Glutamatergic neuron (in vitro differentiated cells): ENCODE data around the gene HRH3. TPM values are rescaled to one million over a fixed set of nuclear protein-coding genes. Genes with fewer than 3 reads are reported as not detected.

ENCODE experiments used
- DNase-seq: peaks from one replicate; pipeline ENCODE4 v3.0.0; 2022
- H3K27ac Mint-ChIP-seq: one replicate; pipeline ENCODE4 v1.8.0; 2020; ENCODE audit warnings: mild to moderate bottlenecking, mixed read lengths, inconsistent platforms; ENCODE audit not compliant: unreplicated experiment
- H3K27me3 Mint-ChIP-seq: one replicate; pipeline ENCODE4 v1.8.0; 2020; ENCODE audit warnings: mild to moderate bottlenecking, moderate library complexity, mixed read lengths, inconsistent platforms; ENCODE audit not compliant: unreplicated experiment
- H3K36me3 Mint-ChIP-seq: one replicate; pipeline ENCODE4 v1.8.0; 2020; ENCODE audit warnings: mild to moderate bottlenecking, mixed read lengths, inconsistent platforms; ENCODE audit not compliant: unreplicated experiment
- H3K4me1 Mint-ChIP-seq: one replicate; pipeline ENCODE4 v1.8.0; 2020; ENCODE audit warnings: mild to moderate bottlenecking, low read depth, mixed read lengths, inconsistent platforms; ENCODE audit not compliant: unreplicated experiment
- H3K4me3 Mint-ChIP-seq: one replicate; pipeline ENCODE4 v1.8.0; 2020; ENCODE audit warnings: mild to moderate bottlenecking, mixed read lengths, inconsistent platforms; ENCODE audit not compliant: unreplicated experiment
- H3K9me3 Mint-ChIP-seq: one replicate; pipeline ENCODE4 v1.8.0; 2020; ENCODE audit warnings: mild to moderate bottlenecking, moderate library complexity, mixed read lengths, inconsistent platforms; ENCODE audit not compliant: unreplicated experiment
- CTCF ChIP-seq: fragments of 200-600 bp; sonication (generic); IDR thresholded peaks from one replicate; pipeline ENCODE4 v1.5.0; 2021; ENCODE audit not compliant: partially characterized antibody, unreplicated experiment
- total RNA-seq: library from RNA; stranded (reverse); fragmentation: NEBNext Ultra II Directional; extraction: Animal tissue kit (Norgen Biotek cat#: 25700); gene quantifications from one replicate; pipeline ENCODE4 v1.2.1, GENCODE V29; 2021; ENCODE audit not compliant: unreplicated experiment

HRH3 gene
- total RNA-seq, 1 donor from 2014 or later, result 13.7 TPM

GRCh38 chr20:62212299-62212698 lies 7.8 kb downstream of the HRH3 start:
- no peak overlapping the region for H3K4me3 Mint-ChIP-seq
- no peaks in the 10 kb centered on the region for H3K36me3 Mint-ChIP-seq
- peak overlapping the region; percentile 87 for H3K27ac Mint-ChIP-seq
- peak; percentile 44 for DNase-seq
- TF ChIP-seq CTCF, result no peak
- no peaks in the 10 kb centered on the region for H3K27me3 Mint-ChIP-seq
- peaks cover 3% of the 10 kb centered on the region for H3K9me3 Mint-ChIP-seq
- peaks cover 2% of the 10 kb centered on the region for H3K4me1 Mint-ChIP-seq

GRCh38 chr20:62211769-62212288 lies 8.2 kb downstream of the HRH3 start:
- Mint-ChIP-seq H3K36me3 (no peaks in the 10 kb centered on the region), H3K4me1 (peaks cover 2% of the 10 kb centered on the region), H3K27ac (peak overlapping the region; percentile 87), H3K4me3 (no peak overlapping the region), H3K9me3 (peaks cover 3% of the 10 kb centered on the region), H3K27me3 (no peaks in the 10 kb centered on the region)
- DNase-seq, result no peak
- TF ChIP-seq CTCF, result no peak

GRCh38 chr20:62211216-62211615 lies 8.9 kb downstream of the HRH3 start:
- DNase-seq, result no peak
- Mint-ChIP-seq H3K4me1 (peaks cover 2% of the 10 kb centered on the region), H3K4me3 (no peak overlapping the region), H3K27me3 (peaks cover 2% of the 10 kb centered on the region), H3K36me3 (no peaks in the 10 kb centered on the region), H3K27ac (no peak overlapping the region), H3K9me3 (peaks cover 4% of the 10 kb centered on the region)
- no peak for TF ChIP-seq CTCF

- Mint-ChIP-seq H3K4me1 (peaks cover 2% of the 10 kb centered on the region), H3K27ac (no peak overlapping the region), H3K4me3 (no peak overlapping the region), H3K9me3 (peaks cover 4% of the 10 kb centered on the region), H3K27me3 (peaks cover 2% of the 10 kb centered on the region), H3K36me3 (no peaks in the 10 kb centered on the region)
- no peak for DNase-seq
- TF ChIP-seq CTCF, result no peak
These were observed 9.6 kb downstream of the HRH3 start for GRCh38 chr20:62210496-62210855.

GRCh38 chr20:62209850-62210495 lies 10.1 kb downstream of the HRH3 start:
- peaks cover 2% of the 10 kb centered on the region for H3K27me3 Mint-ChIP-seq
- no peak overlapping the region for H3K4me3 Mint-ChIP-seq
- TF ChIP-seq CTCF, result no peak
- no peaks in the 10 kb centered on the region for H3K36me3 Mint-ChIP-seq
- peaks cover 4% of the 10 kb centered on the region for H3K9me3 Mint-ChIP-seq
- peaks cover 2% of the 10 kb centered on the region for H3K4me1 Mint-ChIP-seq
- H3K27ac Mint-ChIP-seq, result no peak overlapping the region
- peak; percentile 44 for DNase-seq
